Measurements from ENCODE around the gene MTFR1L.

The MTFR1L gene

GRCh38 chr1:25819491-25820246 lies at the start of gene MTFR1L:
Gene MTFR1L (plus strand): TSS chr1:25819954. CDS start chr1:25823105, 3,151 bp downstream.
- no peak for DNase-seq (ENCODE audit: low read depth)

- no peak for DNase-seq (ENCODE audit: low read depth)
These were observed 49.1 kb upstream of the MTFR1L start for GRCh38 chr1:25770541-25771220.

GRCh38 chr1:25771221-25772114 lies 48.3 kb upstream of the MTFR1L start:
- no peak for DNase-seq (ENCODE audit: low read depth)

GRCh38 chr1:25772164-25772563 lies 47.6 kb upstream of the MTFR1L start:
- DNase-seq (ENCODE audit: low read depth), result no peak

- DNase-seq (ENCODE audit: low read depth), result no peak
These were observed 47.0 kb upstream of the MTFR1L start for GRCh38 chr1:25772692-25773245.

GRCh38 chr1:25773441-25774125 lies 46.2 kb upstream of the MTFR1L start:
- no peak for DNase-seq (ENCODE audit: low read depth)

- no peak for DNase-seq (ENCODE audit: low read depth)
These were observed 45.4 kb upstream of the MTFR1L start for GRCh38 chr1:25774206-25774803.

- DNase-seq (ENCODE audit: low read depth), result no peak
These were observed 44.6 kb upstream of the MTFR1L start for GRCh38 chr1:25774921-25775771.

- DNase-seq (ENCODE audit: low read depth), result no peak
These were observed 40.4 kb upstream of the MTFR1L start for GRCh38 chr1:25779388-25779787.

- no peak for DNase-seq (ENCODE audit: low read depth)
These were observed 39.9 kb upstream of the MTFR1L start for GRCh38 chr1:25779894-25780293.

GRCh38 chr1:25780318-25781129 lies 39.2 kb upstream of the MTFR1L start:
- DNase-seq (ENCODE audit: low read depth), result no peak

- no peak for DNase-seq (ENCODE audit: low read depth)
These were observed 38.7 kb upstream of the MTFR1L start for GRCh38 chr1:25781130-25781433.

- DNase-seq (ENCODE audit: low read depth), result no peak
These were observed 37.0 kb upstream of the MTFR1L start for GRCh38 chr1:25782608-25783201.

- no peak for DNase-seq (ENCODE audit: low read depth)
These were observed 35.1 kb upstream of the MTFR1L start for GRCh38 chr1:25784575-25785051.

- no peak for DNase-seq (ENCODE audit: low read depth)
These were observed 34.3 kb upstream of the MTFR1L start for GRCh38 chr1:25785333-25786067.

- DNase-seq (ENCODE audit: low read depth), result no peak
These were observed 32.6 kb upstream of the MTFR1L start for GRCh38 chr1:25786887-25787759.

GRCh38 chr1:25787760-25788166 lies 32.0 kb upstream of the MTFR1L start:
- DNase-seq (ENCODE audit: low read depth), result no peak
